ENCODE data around the gene PRAF2. TPM values are rescaled to one million over a fixed set of nuclear protein-coding genes. Genes with fewer than 3 reads are reported as not detected.

PRAF2 gene
- total RNA-seq, 4 donors from 2014 or later, result 15.9 to 26.6 (median 23.8) TPM

GRCh38 chrX:49100704-49101628 is 27.2 kb upstream of the PRAF2 start:
- WGBS, result 55% methylated on average over 39 of the region's 74 CpGs
- peak; percentile 79 to 87 for TF ChIP-seq POLR2AphosphoS5 (IDR thresholded peaks at IDR 0.05)
- no peak for TF ChIP-seq POLR2A (IDR thresholded peaks at IDR 0.05; ENCODE audit: low read depth)
- H3K27ac ChIP-seq (replicated peaks in 1 of 4), result peak overlapping the region; percentile 58 to 89 (median 82)

GRCh38 chrX:49096419-49096818 is 22.6 kb upstream of the PRAF2 start:
- no peaks in the 10 kb centered on the region for H3K9me3 ChIP-seq
- peaks cover 0 to 7% (median 3%) of the 10 kb centered on the region in 4 donors for H3K4me1 ChIP-seq
- WGBS, result 96% methylated on average over 4 of the region's 4 CpGs
- DNase-seq (ENCODE audit: extremely low spot score), result no peak
- no peak overlapping the region for H3K4me3 ChIP-seq
- intact Hi-C loops (cut with DNase I), result no loop called here
- no peak overlapping the region for H3K27ac ChIP-seq (replicated peaks in 1 of 4)
- H3K36me3 ChIP-seq, result no peaks in the 10 kb centered on the region
- no peaks in the 10 kb centered on the region for H3K27me3 ChIP-seq
- TF ChIP-seq CTCF (IDR thresholded peaks at IDR 0.05) (no peak), POLR2AphosphoS5 (IDR thresholded peaks at IDR 0.05) (no peak), POLR2A (IDR thresholded peaks at IDR 0.05; ENCODE audit: low read depth) (no peak), EP300 (IDR thresholded peaks at IDR 0.05) (no peak)

More at GRCh38 chrX:49100704-49101628, 27.2 kb upstream of the PRAF2 start:
- DNase-seq (ENCODE audit: extremely low spot score), result peak; percentile 95
- Histone ChIP-seq H3K9me3 (no peaks in the 10 kb centered on the region), H3K4me1 (peaks cover 0 to 7% (median 6%) of the 10 kb centered on the region in 4 donors), H3K4me3 (peak overlapping the region; percentile 56 to 71 (median 61)), H3K27me3 (no peaks in the 10 kb centered on the region), H3K36me3 (no peaks in the 10 kb centered on the region)
- intact Hi-C loops (cut with DNase I), result no loop called here

GRCh38 chrX:49089553-49089952 is 15.8 kb upstream of the PRAF2 start:
- no peak for DNase-seq (ENCODE audit: extremely low spot score)

GRCh38 chrX:49082271-49082871 is 8.6 kb upstream of the PRAF2 start:
- DNase-seq (ENCODE audit: extremely low spot score), result no peak
- Histone ChIP-seq H3K27me3 (no peaks in the 10 kb centered on the region), H3K9me3 (no peaks in the 10 kb centered on the region), H3K27ac (replicated peaks in 1 of 4) (no peak overlapping the region), H3K4me1 (peaks cover 0 to 16% (median 12%) of the 10 kb centered on the region in 4 donors), H3K4me3 (no peak overlapping the region), H3K36me3 (peaks cover 5 to 8% (median 7%) of the 10 kb centered on the region in 4 donors)
- WGBS, result 83% methylated on average over 4 of the region's 4 CpGs
- intact Hi-C loops (cut with DNase I), result no loop called here
- no peak for TF ChIP-seq CTCF (IDR thresholded peaks at IDR 0.05)
- no peak for TF ChIP-seq POLR2AphosphoS5 (IDR thresholded peaks at IDR 0.05)
- TF ChIP-seq POLR2A (IDR thresholded peaks at IDR 0.05; ENCODE audit: low read depth), result no peak

More at GRCh38 chrX:49089553-49089952, 15.8 kb upstream of the PRAF2 start:
- H3K36me3 ChIP-seq, result no peaks in the 10 kb centered on the region
- no peaks in the 10 kb centered on the region for H3K9me3 ChIP-seq
- no peak overlapping the region for H3K27ac ChIP-seq (replicated peaks in 1 of 4)
- no peak overlapping the region for H3K4me3 ChIP-seq
- no peak for TF ChIP-seq CTCF (IDR thresholded peaks at IDR 0.05)
- TF ChIP-seq POLR2A (IDR thresholded peaks at IDR 0.05; ENCODE audit: low read depth), result no peak
- no peak for TF ChIP-seq POLR2AphosphoS5 (IDR thresholded peaks at IDR 0.05)
- TF ChIP-seq EP300 (IDR thresholded peaks at IDR 0.05), result no peak
- WGBS, result 76% methylated on average over 4 of the region's 4 CpGs
- H3K27me3 ChIP-seq, result no peaks in the 10 kb centered on the region
- no peaks in the 10 kb centered on the region for H3K4me1 ChIP-seq
- intact Hi-C loops (cut with DNase I), result no loop called here
